Large intestine (tissue), 1 donor: ENCODE measurements around the gene MFSD2A. TPM values are rescaled to one million over a fixed set of nuclear protein-coding genes. Genes with fewer than 3 reads are reported as not detected.

Experiments
- polyA plus RNA-seq: library from polyadenylated mRNA; unstranded; fragments of 120-200 nt; gene quantifications from one replicate; pipeline ENCODE4 v1.2.1, GENCODE V29; 2013

The MFSD2A gene
- polyA plus RNA-seq, 1 donor = 27.1 TPM

Other genes starting within 250 kb of the MFSD2A start
- gene PPIE, start 216.3 kb upstream of the MFSD2A start, polyA plus RNA-seq = 73.0 TPM
- gene OXCT2, start 183.8 kb upstream of the MFSD2A start, polyA plus RNA-seq = 2.4 TPM
- 8.1 TPM for gene BMP8B, start 166.3 kb upstream of the MFSD2A start, polyA plus RNA-seq
- gene TRIT1, start 71.6 kb upstream of the MFSD2A start, polyA plus RNA-seq = 24.0 TPM
- gene MYCL, start 53.2 kb upstream of the MFSD2A start, polyA plus RNA-seq = 8.5 TPM
- 198 TPM for gene CAP1, start 85.6 kb downstream of the MFSD2A start, polyA plus RNA-seq
- 66.3 TPM for gene PPT1, start 142.1 kb downstream of the MFSD2A start, polyA plus RNA-seq
- 19.0 TPM for gene RLF, start 206.2 kb downstream of the MFSD2A start, polyA plus RNA-seq